GM23338 (cell line): ENCODE measurements around the gene SPRR1B. TPM values are rescaled to one million over a fixed set of nuclear protein-coding genes. Genes with fewer than 3 reads are reported as not detected.

Source experiments
- ATAC-seq: fragments of 200-7000 bp; cut with Tn5 transposase; 3 replicates; pipeline ENCODE4 v1.9.1; 2020
- DNase-seq: peaks from one replicate; pipeline ENCODE4 v3.0.0-alpha.2; 2015; ENCODE audit warnings: low spot score
- H2AFZ ChIP-seq: fragments of 200-600 bp; sonication (generic); 2 replicates; pipeline ENCODE4 v1.8.0; 2016; ENCODE audit warnings: antibody characterized with exemption, mild to moderate bottlenecking, moderate library complexity
- H3F3A ChIP-seq: fragments of 200-600 bp; sonication (generic); replicated peaks from 2 replicates; pipeline ENCODE4 v1.8.0; 2017; ENCODE audit warnings: antibody characterized with exemption, mixed run types, low read depth
- H3K27ac ChIP-seq: fragments of 200-600 bp; sonication (generic); 2 replicates; pipeline ENCODE4 v1.6.1; 2016; ENCODE audit warnings: low read depth
- H3K27me3 ChIP-seq: fragments of 200-600 bp; sonication (generic); 2 replicates; pipeline ENCODE4 v1.8.0; 2016; ENCODE audit warnings: mild to moderate bottlenecking, mixed run types, moderate library complexity; ENCODE audit not compliant: insufficient read depth
- H3K36me3 ChIP-seq: fragments of 200-600 bp; sonication (generic); 2 replicates; pipeline ENCODE4 v1.8.0; 2016; ENCODE audit warnings: mild to moderate bottlenecking; ENCODE audit not compliant: insufficient read depth
- H3K4me1 ChIP-seq: fragments of 200-600 bp; sonication (generic); 2 replicates; pipeline ENCODE4 v1.8.0; 2016; ENCODE audit warnings: mild to moderate bottlenecking, moderate library complexity; ENCODE audit not compliant: insufficient read depth
- H3K4me2 ChIP-seq: fragments of 200-600 bp; sonication (generic); 2 replicates; pipeline ENCODE4 v1.7.1; 2017; ENCODE audit warnings: mixed run types
- H3K4me3 ChIP-seq: fragments of 200-600 bp; sonication (generic); 2 replicates; pipeline ENCODE4 v1.6.1; 2016; ENCODE audit warnings: mixed run types
- H3K79me2 ChIP-seq: fragments of 200-600 bp; sonication (generic); replicated peaks from 2 replicates; pipeline ENCODE4 v1.8.0; 2017; ENCODE audit warnings: mild to moderate bottlenecking; ENCODE audit not compliant: insufficient read depth
- H3K9me2 ChIP-seq: fragments of 200-600 bp; sonication (generic); 2 replicates; pipeline ENCODE4 v1.8.0; 2017; ENCODE audit not compliant: insufficient read depth
- H4K20me1 ChIP-seq: fragments of 200-600 bp; sonication (generic); replicated peaks from 2 replicates; pipeline ENCODE4 v1.8.0; 2017; ENCODE audit warnings: mild to moderate bottlenecking; ENCODE audit not compliant: insufficient read depth
- H3K27ac Mint-ChIP-seq: 2 replicates; pipeline ENCODE4 v1.8.0; 2020; ENCODE audit warnings: inconsistent platforms, mild to moderate bottlenecking, moderate library complexity, mixed read lengths
- H3K27me3 Mint-ChIP-seq: 3 replicates; pipeline ENCODE4 v1.8.0; 2022; ENCODE audit warnings: low read depth, mild to moderate bottlenecking, moderate library complexity, mixed read lengths, inconsistent platforms; ENCODE audit not compliant: insufficient read depth, poor library complexity
- H3K36me3 Mint-ChIP-seq: 3 replicates; pipeline ENCODE4 v1.8.0; 2021; ENCODE audit warnings: low read depth, mild to moderate bottlenecking, inconsistent platforms, moderate library complexity, mixed read lengths
- H3K4me1 Mint-ChIP-seq: 3 replicates; pipeline ENCODE4 v1.8.0; 2020; ENCODE audit warnings: mild to moderate bottlenecking, inconsistent platforms, mixed read lengths
- H3K4me3 Mint-ChIP-seq: 3 replicates; pipeline ENCODE4 v1.8.0; 2021; ENCODE audit warnings: moderate library complexity, mild to moderate bottlenecking, inconsistent platforms, mixed read lengths
- H3K9me3 Mint-ChIP-seq: 3 replicates; pipeline ENCODE4 v1.8.0; 2020; ENCODE audit warnings: moderate library complexity, mild to moderate bottlenecking, inconsistent platforms, mixed read lengths
- CREB1 ChIP-seq: fragments of 250-450 bp; sonication (Bioruptor Pico); IDR thresholded peaks from 2 replicates; pipeline ENCODE4 v1.5.0; 2020; ENCODE audit warnings: low read depth, mild to moderate bottlenecking, moderate library complexity
- CTCF ChIP-seq, 2 experiments: fragments of 200-600 bp in 1 of 2; sonication (generic) in 1 of 2; conservative IDR thresholded peaks; 2 replicates each; pipeline versions ENCODE4 v1.5.1 to v1.6.1; 2016 to 2017; ENCODE audit warnings: antibody characterized with exemption in 2 of 2, low read depth in 2 of 2, mild to moderate bottlenecking in 2 of 2, moderate library complexity in 1 of 2
- ETS1 ChIP-seq: IDR thresholded peaks from 2 replicates; pipeline ENCODE4 v1.6.1; 2016; ENCODE audit warnings: antibody characterized with exemption
- EZH2 ChIP-seq: fragments of 200-600 bp; sonication (generic); IDR thresholded peaks from one replicate; pipeline ENCODE4 v1.8.0; 2017; ENCODE audit warnings: antibody characterized with exemption, mild to moderate bottlenecking, low read depth; ENCODE audit not compliant: unreplicated experiment
- EZH2phosphoT487 ChIP-seq: fragments of 200-600 bp; sonication (generic); IDR thresholded peaks from one replicate; pipeline ENCODE4 v1.8.1; 2018; ENCODE audit warnings: antibody characterized with exemption; ENCODE audit not compliant: unreplicated experiment
- JUNB ChIP-seq: IDR thresholded peaks from one replicate; pipeline ENCODE4 v1.6.1; 2016; ENCODE audit warnings: antibody characterized with exemption; ENCODE audit not compliant: unreplicated experiment
- NANOG ChIP-seq: IDR thresholded peaks from 2 replicates; pipeline ENCODE4 v1.6.1; 2016; ENCODE audit warnings: antibody characterized with exemption, borderline replicate concordance
- POLR2AphosphoS5 ChIP-seq: IDR thresholded peaks from 2 replicates; pipeline ENCODE4 v1.6.1; 2016; ENCODE audit warnings: antibody characterized with exemption, low read depth
- REST ChIP-seq: IDR thresholded peaks from one replicate; pipeline ENCODE4 v1.6.1; 2018; ENCODE audit warnings: antibody characterized with exemption; ENCODE audit not compliant: unreplicated experiment
- STAT1 ChIP-seq: IDR thresholded peaks from one replicate; pipeline ENCODE4 v1.6.1; 2016; ENCODE audit warnings: antibody characterized with exemption; ENCODE audit not compliant: unreplicated experiment
- ZNF114 ChIP-seq: fragments of 250-450 bp; sonication (Bioruptor Pico); IDR thresholded peaks from 2 replicates; pipeline ENCODE4 v1.5.0; 2020; ENCODE audit warnings: mild to moderate bottlenecking, moderate library complexity
- ZNF331 ChIP-seq: fragments of 250-450 bp; sonication (Bioruptor Pico); IDR thresholded peaks from 2 replicates; pipeline ENCODE4 v1.5.0; 2020; ENCODE audit warnings: low read depth, mild to moderate bottlenecking, moderate library complexity
- ZNF462 ChIP-seq: fragments of 250-450 bp; sonication (Bioruptor Pico); IDR thresholded peaks from 2 replicates; pipeline ENCODE4 v1.5.0; 2020; ENCODE audit warnings: mild to moderate bottlenecking, moderate library complexity
- polyA plus RNA-seq: library from polyadenylated mRNA; unstranded; fragments of >200 nt; fragmentation: Nextera tagmentation; extraction: Ambion mirVana; gene quantifications from 2 replicates; pipeline ENCODE4 v1.2.1, GENCODE V29; 2016
- total RNA-seq: library from RNA; depleted of rRNA; stranded (reverse); fragments of >200 nt; shearing (Covaris generic); gene quantifications from 2 replicates; pipeline ENCODE4 v1.2.3, GENCODE V29; 2014

The SPRR1B gene
- total and polyA plus RNA-seq, 2 experiments from 2014 or later: not detected

- no peak for ATAC-seq
- Histone ChIP-seq H3K27me3 (no peaks in the 10 kb centered on the region), H3K36me3 (no peaks in the 10 kb centered on the region), H2AFZ (no peak overlapping the region), H3K27ac (no peak overlapping the region), H3K79me2 (no peaks in the 10 kb centered on the region), H3K9me2 (no peaks in the 10 kb centered on the region), H3K4me2 (no peak overlapping the region), H4K20me1 (no peaks in the 10 kb centered on the region), H3K4me1 (no peaks in the 10 kb centered on the region), H3F3A (no peaks in the 10 kb centered on the region), H3K4me3 (no peak overlapping the region)
- H3K9me3 Mint-ChIP-seq: no peaks in the 10 kb centered on the region
- H3K36me3 Mint-ChIP-seq: no peaks in the 10 kb centered on the region
- H3K4me1 Mint-ChIP-seq: no peaks in the 10 kb centered on the region
- H3K27ac Mint-ChIP-seq: no peak overlapping the region
- DNase-seq: no peak
- no peak for TF ChIP-seq EZH2phosphoT487
- TF ChIP-seq STAT1: no peak
- no peak for TF ChIP-seq ETS1
- TF ChIP-seq JUNB: no peak
- no peak for TF ChIP-seq CTCF (conservative IDR thresholded peaks at IDR 0.05; ENCODE audit: low read depth in 2 of 2)
- TF ChIP-seq EZH2: no peak
- no peak for TF ChIP-seq POLR2AphosphoS5
- no peak for TF ChIP-seq NANOG
- no peak for TF ChIP-seq CREB1 (CRISPR knock-in tag)
- no peak for TF ChIP-seq REST
- no peak for TF ChIP-seq ZNF114 (CRISPR knock-in tag)
- TF ChIP-seq ZNF462: no peak
- no peak for TF ChIP-seq ZNF331 (CRISPR knock-in tag)
- peaks cover 2% of the 10 kb centered on the region for H3K27me3 Mint-ChIP-seq
- no peak overlapping the region for H3K4me3 Mint-ChIP-seq
These were observed 18.2 kb downstream of the SPRR1B start for GRCh38 chr1:153049211-153049610.
